Right renal cortex interstitium (tissue), 3 donors: ENCODE measurements around the gene BHLHE41. TPM values are rescaled to one million over a fixed set of nuclear protein-coding genes. Genes with fewer than 3 reads are reported as not detected.

Experiments
- DNase-seq, 3 donors: peaks; one replicate each; pipeline ENCODE4 v3.0.0-alpha.2; 2013; ENCODE audit warnings: low read depth in 3 of 3, low spot score in 2 of 3
- polyA plus RNA-seq, 3 donors: library from polyadenylated mRNA; unstranded; fragments of 120-200 nt; gene quantifications; one replicate each; pipeline ENCODE4 v1.2.1, GENCODE V29; 2013; ENCODE audit not compliant: insufficient read length in 3 of 3

Gene BHLHE41
- polyA plus RNA-seq, 3 donors: 0.68 to 2.9 (median 1.1) TPM

DNA sequence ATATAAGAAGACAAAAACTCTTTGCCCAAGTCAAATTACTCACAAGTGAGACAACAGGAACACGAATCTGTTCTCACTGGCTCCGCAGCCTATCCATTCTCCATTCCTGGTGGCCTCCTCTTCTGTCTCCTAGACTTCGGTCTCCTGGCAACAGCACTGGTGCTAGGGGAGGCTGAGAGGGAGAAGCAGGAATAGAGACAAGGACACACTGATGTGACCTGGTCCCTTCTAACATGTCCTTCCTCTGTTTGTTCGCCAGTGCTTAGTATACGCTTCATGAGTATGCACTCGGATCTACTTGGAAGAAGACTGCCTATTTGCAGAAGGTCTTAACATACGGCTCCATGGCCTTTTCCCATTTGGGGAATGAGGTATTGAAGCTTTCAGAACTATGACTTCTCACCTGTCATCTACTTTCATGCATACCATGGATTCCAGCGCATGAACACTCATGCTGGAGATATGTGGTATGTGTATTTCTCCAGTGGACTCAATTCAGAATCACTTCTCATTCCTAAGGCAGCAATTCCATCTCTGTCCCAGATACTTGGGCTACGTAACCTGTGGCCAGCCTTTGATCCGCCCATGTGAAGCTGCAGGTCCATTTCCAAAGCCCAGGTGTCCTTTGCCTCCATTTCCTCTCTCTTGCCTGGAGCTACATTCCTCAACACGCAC, 33.9 kb downstream of the BHLHE41 start:
- DNase-seq: no peak

DNA sequence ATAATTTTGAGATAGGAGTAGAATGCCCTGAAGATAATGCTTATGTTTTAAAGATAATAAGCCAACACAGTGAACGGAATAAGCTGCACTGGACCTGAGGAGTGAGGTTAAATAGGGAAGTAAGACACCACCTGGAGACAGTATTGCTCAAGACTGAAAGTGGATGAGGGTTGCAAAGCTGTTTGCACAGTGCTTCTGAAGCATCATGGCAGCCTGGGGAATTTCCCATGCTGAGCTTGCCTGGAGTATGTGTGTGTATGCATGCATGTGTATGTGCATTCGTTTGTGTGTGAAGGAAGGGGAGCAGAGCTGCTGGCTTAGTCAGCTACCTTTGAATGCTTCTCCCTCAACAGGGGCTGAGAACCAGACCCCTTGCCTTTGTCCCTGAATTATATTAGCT, 35.8 kb downstream of the BHLHE41 start:
- no peak for DNase-seq

DNA sequence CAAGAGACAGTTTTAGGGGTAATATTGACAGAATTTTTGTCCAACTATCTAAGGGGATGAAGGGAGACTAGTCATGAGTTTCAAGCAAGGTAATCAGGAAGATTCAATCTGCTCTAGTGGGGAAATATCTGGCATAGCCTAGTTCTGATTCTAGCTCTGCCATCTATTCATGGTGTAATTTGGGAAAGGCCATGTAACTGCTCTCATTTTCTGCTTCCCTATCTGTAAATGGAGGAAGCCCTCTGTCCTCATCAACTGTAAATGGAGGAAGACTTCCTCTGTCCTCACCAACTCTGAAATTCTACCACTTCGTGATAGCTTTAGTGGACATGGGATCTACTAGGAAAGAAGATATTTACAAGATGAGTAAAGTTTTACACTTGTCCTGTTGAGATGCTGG, 37.9 kb downstream of the BHLHE41 start:
- no peak for DNase-seq

DNA sequence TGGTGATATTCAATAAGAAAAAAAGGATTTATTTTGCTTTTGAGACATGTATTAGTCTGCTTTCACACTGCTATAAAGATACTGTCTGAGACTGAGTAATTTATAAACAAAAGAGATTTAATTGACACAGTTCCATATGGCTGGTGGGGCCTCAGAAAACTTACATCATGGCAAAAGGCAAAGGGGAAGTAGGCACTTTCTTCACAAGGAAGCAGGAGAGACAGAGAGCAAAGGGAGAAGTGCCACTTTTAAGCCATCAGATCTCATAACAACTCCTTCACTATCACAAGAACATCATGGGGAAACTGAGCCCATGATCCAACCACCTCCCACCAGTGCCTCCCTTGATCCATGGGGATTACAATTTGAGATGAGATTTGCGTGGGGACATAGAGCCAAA, 43.9 kb downstream of the BHLHE41 start:
- DNase-seq: no peak

DNA sequence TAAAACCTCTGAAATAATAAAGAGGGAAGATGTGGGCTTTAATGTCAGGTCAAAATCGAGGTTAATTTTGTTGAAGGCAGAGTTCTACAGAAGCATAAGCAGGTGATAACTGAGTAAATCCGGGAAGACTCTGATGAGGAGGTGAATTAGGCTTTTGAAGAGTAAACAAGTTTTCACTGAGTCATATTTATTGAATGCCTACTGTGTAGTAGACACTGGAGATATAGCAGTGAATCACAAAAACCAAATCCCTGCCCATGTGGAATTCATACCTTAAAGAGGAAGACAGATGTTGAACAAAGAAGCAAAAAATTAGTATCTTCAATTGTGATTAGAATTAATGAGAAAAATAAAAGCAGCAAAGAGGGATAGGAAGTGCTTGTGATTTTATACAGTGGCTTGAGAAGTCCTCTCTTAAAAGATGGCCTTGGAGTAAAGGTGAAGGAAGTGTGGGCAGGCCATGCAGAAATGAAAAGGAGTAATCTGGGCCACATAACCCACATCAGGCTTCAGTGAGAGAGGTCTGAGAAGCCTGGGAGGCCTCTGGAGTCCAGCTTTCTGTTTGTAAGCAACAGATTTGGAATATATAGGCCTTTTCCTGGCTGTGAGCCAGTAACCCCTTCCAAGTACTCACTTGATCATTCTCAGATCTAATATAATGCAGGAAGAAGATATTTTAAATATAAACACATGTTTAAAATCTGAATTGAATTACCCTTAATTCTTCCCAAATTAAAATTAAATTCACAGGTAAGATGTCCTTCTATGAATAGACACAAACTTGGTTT, 46.7 kb downstream of the BHLHE41 start:
- no peak for DNase-seq

Other genes with a start within 250 kb of the BHLHE41 start
- gene RASSF8, start 166.4 kb downstream of the BHLHE41 start, polyA plus RNA-seq: 10 to 100 TPM; 78.1 to 92.5 (median 80.7) TPM
- 10 to 100 TPM; 12.6 to 15.3 (median 13.6) TPM for gene SSPN, start 70.5 kb upstream of the BHLHE41 start, polyA plus RNA-seq